HepG2 (cell line): Measurements from ENCODE around the gene B4GALT2. TPM values are rescaled to one million over a fixed set of nuclear protein-coding genes. Genes with fewer than 3 reads are reported as not detected.

Experiments
- CHCHD3 ChIP-seq: sonication (generic); formaldehyde crosslinking; IDR thresholded peaks from 2 replicates; pipeline ENCODE4 v1.8.0; 2022; ENCODE audit warnings: mild to moderate bottlenecking, missing genetic modification reagents, moderate library complexity
- ELF4 ChIP-seq: sonication (generic); formaldehyde crosslinking; IDR thresholded peaks from 2 replicates; pipeline ENCODE4 v1.5.0; 2020; ENCODE audit warnings: missing genetic modification reagents, mild to moderate bottlenecking, moderate library complexity, borderline replicate concordance
- EP300 ChIP-seq, 3 experiments: sonication (generic) in 1 of 3; formaldehyde crosslinking in 1 of 3; IDR thresholded peaks; 2 replicates each; pipeline versions ENCODE4 v1.5.1 to v1.6.1; 2011 to 2020; ENCODE audit warnings: low read depth in 2 of 3, low read length in 2 of 3, borderline replicate concordance in 1 of 3, improper control_type of control experiment in 1 of 3, mild to moderate bottlenecking in 1 of 3, missing genetic modification reagents in 1 of 3, moderate library complexity in 1 of 3
- GATA4 ChIP-seq: sonication (generic); IDR thresholded peaks from 2 replicates; pipeline ENCODE4 v1.6.1; 2016; ENCODE audit warnings: antibody characterized with exemption, low read depth, borderline replicate concordance
- HDAC1 ChIP-seq: sonication (generic); formaldehyde crosslinking; IDR thresholded peaks from 2 replicates; pipeline ENCODE4 v1.5.1; 2020; ENCODE audit warnings: mild to moderate bottlenecking, missing genetic modification reagents
- ISL2 ChIP-seq: sonication (generic); formaldehyde crosslinking; IDR thresholded peaks from 2 replicates; pipeline ENCODE4 v1.5.0; 2020; ENCODE audit warnings: missing genetic modification reagents
- MAFF ChIP-seq: IDR thresholded peaks from 2 replicates; pipeline ENCODE4 v1.6.1; 2011; ENCODE audit warnings: low read depth, low read length, improper control_type of control experiment
- MED1 ChIP-seq: sonication (generic); formaldehyde crosslinking; IDR thresholded peaks from 2 replicates; pipeline ENCODE4 v1.4.0; 2020; ENCODE audit warnings: missing genetic modification reagents
- NCOA2 ChIP-seq: sonication (generic); formaldehyde crosslinking; IDR thresholded peaks from 2 replicates; pipeline ENCODE4 v1.8.0; 2022; ENCODE audit warnings: inconsistent platforms
- NPAS2 ChIP-seq: sonication (generic); formaldehyde crosslinking; IDR thresholded peaks from 2 replicates; pipeline ENCODE4 v1.8.0; 2022; ENCODE audit warnings: mild to moderate bottlenecking, missing genetic modification reagents, borderline replicate concordance
- NR1H2 ChIP-seq: sonication (generic); formaldehyde crosslinking; IDR thresholded peaks from 2 replicates; pipeline ENCODE4 v1.8.1; 2022; ENCODE audit warnings: low read depth, missing genetic modification reagents, borderline replicate concordance
- RORA ChIP-seq: sonication (generic); formaldehyde crosslinking; IDR thresholded peaks from 2 replicates; pipeline ENCODE4 v1.5.0; 2020; ENCODE audit warnings: mild to moderate bottlenecking, missing genetic modification reagents, moderate library complexity
- SKI ChIP-seq: fragments of 450-650 bp; IDR thresholded peaks from one replicate; pipeline ENCODE4 v1.6.1; 2018; ENCODE audit warnings: mild to moderate bottlenecking; ENCODE audit not compliant: partially characterized antibody
- SMAD1 ChIP-seq: sonication (generic); formaldehyde crosslinking; IDR thresholded peaks from 2 replicates; pipeline ENCODE4 v1.4.0; 2020; ENCODE audit warnings: missing genetic modification reagents, low read depth, mild to moderate bottlenecking, borderline replicate concordance
- ZNF790 ChIP-seq: sonication (generic); formaldehyde crosslinking; IDR thresholded peaks from 2 replicates; pipeline ENCODE4 v1.8.0; 2022; ENCODE audit warnings: missing genetic modification reagents, mild to moderate bottlenecking, borderline replicate concordance
- ZSCAN21 ChIP-seq: sonication (generic); formaldehyde crosslinking; IDR thresholded peaks from 2 replicates; pipeline ENCODE4 v1.8.0; 2022; ENCODE audit warnings: mild to moderate bottlenecking, missing genetic modification reagents, moderate library complexity, borderline replicate concordance
- ZSCAN31 ChIP-seq: sonication (generic); formaldehyde crosslinking; IDR thresholded peaks from 2 replicates; pipeline ENCODE4 v1.5.0; 2020; ENCODE audit warnings: low read depth, mild to moderate bottlenecking, missing genetic modification reagents
- polyA plus RNA-seq, 8 experiments: library from polyadenylated mRNA; depleted of rRNA in 3 of 8; stranded (reverse) in 7 of 8; unstranded in 1 of 8; fragments of >200 nt; fragmentation: Illumina TruSeq in 4 of 8; extraction: Trizol in 4 of 8; gene quantifications; 2 replicates each; pipeline versions ENCODE4 v1.2.1 to v1.2.3, GENCODE V29; 2011 to 2016; ENCODE audit warnings: low read depth in 4 of 8, missing spikeins in 1 of 8, mixed read lengths in 1 of 8; ENCODE audit not compliant: insufficient read depth in 1 of 8
- total RNA-seq, 5 experiments: library from RNA; depleted of rRNA; stranded (reverse); fragments of >200 nt; fragmentation: Illumina TruSeq; extraction: Trizol; gene quantifications; 2 replicates each; pipeline ENCODE4 v1.2.3, GENCODE V29; 2016; ENCODE audit warnings: low read depth in 1 of 5
- TF ChIP-seq, protein P1 (sequence below): IDR thresholded peaks from 2 replicates; pipeline ENCODE4 v1.6.1; 2016; ENCODE audit warnings: low read depth, missing genetic modification reagents, missing compliant biosample characterization
- TF ChIP-seq, protein P2 (sequence below): IDR thresholded peaks from 2 replicates; pipeline ENCODE4 v1.6.1; 2016; ENCODE audit warnings: missing biosample characterization, missing genetic modification reagents, low read depth
- TF ChIP-seq, protein P3 (sequence below): sonication (generic); formaldehyde crosslinking; IDR thresholded peaks from 2 replicates; pipeline ENCODE4 v1.8.1; 2022; ENCODE audit warnings: low read depth, mild to moderate bottlenecking, missing genetic modification reagents

The B4GALT2 gene
- total and polyA plus RNA-seq, 2 of the 13 experiments (the other 11 are each of a cell fraction or from before 2014, with no cell fraction given), result 41.9 to 78.0 TPM

DNA sequence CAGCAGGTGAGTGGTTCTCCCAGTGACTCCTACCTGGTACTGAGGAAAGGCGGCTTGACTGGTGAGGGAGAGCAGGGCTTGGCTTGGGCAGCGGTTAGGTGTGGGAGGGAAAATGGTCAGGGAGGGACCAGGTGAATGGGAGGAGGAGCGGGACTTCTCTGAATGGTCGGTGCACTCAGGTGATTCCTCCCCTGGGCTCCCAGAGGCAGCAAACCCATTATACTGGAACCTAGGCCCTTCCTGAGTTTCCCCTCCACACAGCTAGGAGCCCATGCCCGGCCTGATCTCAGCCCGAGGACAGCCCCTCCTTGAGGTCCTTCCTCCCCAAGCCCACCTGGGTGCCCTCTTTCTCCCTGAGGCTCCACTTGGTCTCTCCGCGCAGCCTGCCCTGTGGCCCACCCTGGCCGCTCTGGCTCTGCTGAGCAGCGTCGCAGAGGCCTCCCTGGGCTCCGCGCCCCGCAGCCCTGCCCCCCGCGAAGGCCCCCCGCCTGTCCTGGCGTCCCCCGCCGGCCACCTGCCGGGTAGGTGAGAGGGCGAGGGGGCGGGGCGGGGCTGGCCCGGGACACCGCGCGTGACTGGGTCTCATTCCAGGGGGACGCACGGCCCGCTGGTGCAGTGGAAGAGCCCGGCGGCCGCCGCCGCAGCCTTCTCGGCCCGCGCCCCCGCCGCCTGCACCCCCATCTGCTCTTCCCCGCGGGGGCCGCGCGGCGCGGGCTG, 43.1 kb upstream of the B4GALT2 start (continued):
- TF ChIP-seq, protein P1, sequence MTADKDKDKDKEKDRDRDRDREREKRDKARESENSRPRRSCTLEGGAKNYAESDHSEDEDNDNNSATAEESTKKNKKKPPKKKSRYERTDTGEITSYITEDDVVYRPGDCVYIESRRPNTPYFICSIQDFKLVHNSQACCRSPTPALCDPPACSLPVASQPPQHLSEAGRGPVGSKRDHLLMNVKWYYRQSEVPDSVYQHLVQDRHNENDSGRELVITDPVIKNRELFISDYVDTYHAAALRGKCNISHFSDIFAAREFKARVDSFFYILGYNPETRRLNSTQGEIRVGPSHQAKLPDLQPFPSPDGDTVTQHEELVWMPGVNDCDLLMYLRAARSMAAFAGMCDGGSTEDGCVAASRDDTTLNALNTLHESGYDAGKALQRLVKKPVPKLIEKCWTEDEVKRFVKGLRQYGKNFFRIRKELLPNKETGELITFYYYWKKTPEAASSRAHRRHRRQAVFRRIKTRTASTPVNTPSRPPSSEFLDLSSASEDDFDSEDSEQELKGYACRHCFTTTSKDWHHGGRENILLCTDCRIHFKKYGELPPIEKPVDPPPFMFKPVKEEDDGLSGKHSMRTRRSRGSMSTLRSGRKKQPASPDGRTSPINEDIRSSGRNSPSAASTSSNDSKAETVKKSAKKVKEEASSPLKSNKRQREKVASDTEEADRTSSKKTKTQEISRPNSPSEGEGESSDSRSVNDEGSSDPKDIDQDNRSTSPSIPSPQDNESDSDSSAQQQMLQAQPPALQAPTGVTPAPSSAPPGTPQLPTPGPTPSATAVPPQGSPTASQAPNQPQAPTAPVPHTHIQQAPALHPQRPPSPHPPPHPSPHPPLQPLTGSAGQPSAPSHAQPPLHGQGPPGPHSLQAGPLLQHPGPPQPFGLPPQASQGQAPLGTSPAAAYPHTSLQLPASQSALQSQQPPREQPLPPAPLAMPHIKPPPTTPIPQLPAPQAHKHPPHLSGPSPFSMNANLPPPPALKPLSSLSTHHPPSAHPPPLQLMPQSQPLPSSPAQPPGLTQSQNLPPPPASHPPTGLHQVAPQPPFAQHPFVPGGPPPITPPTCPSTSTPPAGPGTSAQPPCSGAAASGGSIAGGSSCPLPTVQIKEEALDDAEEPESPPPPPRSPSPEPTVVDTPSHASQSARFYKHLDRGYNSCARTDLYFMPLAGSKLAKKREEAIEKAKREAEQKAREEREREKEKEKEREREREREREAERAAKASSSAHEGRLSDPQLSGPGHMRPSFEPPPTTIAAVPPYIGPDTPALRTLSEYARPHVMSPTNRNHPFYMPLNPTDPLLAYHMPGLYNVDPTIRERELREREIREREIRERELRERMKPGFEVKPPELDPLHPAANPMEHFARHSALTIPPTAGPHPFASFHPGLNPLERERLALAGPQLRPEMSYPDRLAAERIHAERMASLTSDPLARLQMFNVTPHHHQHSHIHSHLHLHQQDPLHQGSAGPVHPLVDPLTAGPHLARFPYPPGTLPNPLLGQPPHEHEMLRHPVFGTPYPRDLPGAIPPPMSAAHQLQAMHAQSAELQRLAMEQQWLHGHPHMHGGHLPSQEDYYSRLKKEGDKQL (CRISPR knock-in tag), result no peak
- TF ChIP-seq EP300 (IDR thresholded peaks at IDR 0.05; ENCODE audit: low read depth in 2 of 2, low read length in 2 of 2) (no peak), EP300 (CRISPR knock-in tag; IDR thresholded peaks at IDR 0.05; ENCODE audit: borderline replicate concordance) (no peak), CHCHD3 (0 out of 2 replicates have a peak, but pooled peaks have one; percentile 9), GATA4 (no peak), ELF4 (CRISPR knock-in tag) (no peak), NR1H2 (CRISPR knock-in tag) (no peak), RORA (CRISPR knock-in tag) (no peak), ZSCAN21 (CRISPR knock-in tag) (no peak), MAFF (no peak), NPAS2 (CRISPR knock-in tag) (no peak), SMAD1 (CRISPR knock-in tag) (peak; percentile 38; the same call in 1 of the 2 replicates), SKI (no peak), HDAC1 (CRISPR knock-in tag) (no peak), NCOA2 (CRISPR knock-in tag) (no peak), ZNF790 (CRISPR knock-in tag) (no peak), ISL2 (no peak), ZSCAN31 (CRISPR knock-in tag) (0 out of 2 replicates have a peak, but pooled peaks have one; percentile 32), MED1 (CRISPR knock-in tag) (no peak)
- TF ChIP-seq, protein P2, sequence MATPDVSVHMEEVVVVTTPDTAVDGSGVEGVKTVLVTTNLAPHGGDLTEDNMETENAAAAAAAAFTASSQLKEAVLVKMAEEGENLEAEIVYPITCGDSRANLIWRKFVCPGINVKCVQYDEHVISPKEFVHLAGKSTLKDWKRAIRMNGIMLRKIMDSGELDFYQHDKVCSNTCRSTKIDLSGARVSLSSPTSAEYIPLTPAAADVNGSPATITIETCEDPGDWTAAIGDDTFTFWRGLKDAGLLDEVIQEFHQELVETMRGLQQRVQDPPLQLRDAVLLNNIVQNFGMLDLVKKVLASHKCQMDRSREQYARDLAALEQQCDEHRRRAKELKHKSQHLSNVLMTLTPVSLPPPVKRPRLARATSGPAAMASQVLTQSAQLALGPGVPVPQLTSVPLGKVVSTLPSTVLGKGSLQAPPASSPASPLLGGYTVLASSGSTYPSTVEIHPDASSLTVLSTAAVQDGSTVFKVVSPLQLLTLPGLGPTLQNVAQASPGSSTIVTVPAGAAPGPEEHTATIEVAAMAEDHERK, result no peak
- TF ChIP-seq, protein P3, sequence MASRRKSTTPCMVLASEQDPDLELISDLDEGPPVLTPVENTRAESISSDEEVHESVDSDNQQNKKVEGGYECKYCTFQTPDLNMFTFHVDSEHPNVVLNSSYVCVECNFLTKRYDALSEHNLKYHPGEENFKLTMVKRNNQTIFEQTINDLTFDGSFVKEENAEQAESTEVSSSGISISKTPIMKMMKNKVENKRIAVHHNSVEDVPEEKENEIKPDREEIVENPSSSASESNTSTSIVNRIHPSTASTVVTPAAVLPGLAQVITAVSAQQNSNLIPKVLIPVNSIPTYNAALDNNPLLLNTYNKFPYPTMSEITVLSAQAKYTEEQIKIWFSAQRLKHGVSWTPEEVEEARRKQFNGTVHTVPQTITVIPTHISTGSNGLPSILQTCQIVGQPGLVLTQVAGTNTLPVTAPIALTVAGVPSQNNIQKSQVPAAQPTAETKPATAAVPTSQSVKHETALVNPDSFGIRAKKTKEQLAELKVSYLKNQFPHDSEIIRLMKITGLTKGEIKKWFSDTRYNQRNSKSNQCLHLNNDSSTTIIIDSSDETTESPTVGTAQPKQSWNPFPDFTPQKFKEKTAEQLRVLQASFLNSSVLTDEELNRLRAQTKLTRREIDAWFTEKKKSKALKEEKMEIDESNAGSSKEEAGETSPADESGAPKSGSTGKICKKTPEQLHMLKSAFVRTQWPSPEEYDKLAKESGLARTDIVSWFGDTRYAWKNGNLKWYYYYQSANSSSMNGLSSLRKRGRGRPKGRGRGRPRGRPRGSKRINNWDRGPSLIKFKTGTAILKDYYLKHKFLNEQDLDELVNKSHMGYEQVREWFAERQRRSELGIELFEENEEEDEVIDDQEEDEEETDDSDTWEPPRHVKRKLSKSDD (CRISPR knock-in tag), result no peak
